HL-60/S4 treated with phorbol 12-myristate 13-acetate at 8.2 ng/mL for 4 days and 3 days (cell line): ENCODE results near the gene NEDD1.

Experiments used
- in situ Hi-C: fragments of 300-500 bp; cut with MboI; formaldehyde crosslinking; loops from 2 replicates; pipeline ENCODE4 v1.15.0; 2022; ENCODE audit warnings: low sequenced_read_pairs

NEDD1 gene

GRCh38 chr12:97003276-97003675 lies 96.2 kb downstream of the NEDD1 start:
- in situ Hi-C loops: no loop called here
